Activated CD8-positive, alpha-beta memory T cell treated with anti-CD3 and anti-CD28 coated beads, Interleukin-2, amount 50 U/mL, for 1 hour (primary cell): ENCODE measurements around the gene PRRG3.
A peak's percentile ranks its signal among the peaks of the same experiment; 100 is the strongest.
"Not testable (repeated sequence)": the region's sequence is repeated elsewhere in the genome, so short reads cannot be mapped to it uniquely, and the experiment has no call there.

Source experiments
- DNase-seq: peaks from one replicate; pipeline ENCODE4 v3.0.0-alpha.2; 2020; ENCODE audit errors: extremely low read depth

Gene PRRG3

GRCh38 chrX:151694661-151695582, at the start of gene PRRG3:
Gene PRRG3 (plus strand): TSS chrX:151695458. CDS start chrX:151698815, 3,357 bp downstream.
- no peak for DNase-seq

- no peak for DNase-seq
These were observed 20.0 kb upstream of the PRRG3 start for GRCh38 chrX:151675121-151675746.

- no peak for DNase-seq
These were observed 19.1 kb upstream of the PRRG3 start for GRCh38 chrX:151676196-151676595.

- no peak for DNase-seq
These were observed 15.4 kb upstream of the PRRG3 start for GRCh38 chrX:151679798-151680402.

- DNase-seq: peak; percentile 2
These were observed 14.5 kb upstream of the PRRG3 start for GRCh38 chrX:151680805-151681204.

GRCh38 chrX:151687635-151688034, 7.6 kb upstream of the PRRG3 start:
- DNase-seq: no peak

GRCh38 chrX:151688695-151689094, 6.6 kb upstream of the PRRG3 start:
- no peak for DNase-seq

- DNase-seq: no peak
These were observed 2.4 kb upstream of the PRRG3 start for GRCh38 chrX:151692825-151693224.

- DNase-seq: no peak
These were observed 1.1 kb upstream of the PRRG3 start for GRCh38 chrX:151694121-151694520.

GRCh38 chrX:151695583-151696340, 504 bp downstream of the PRRG3 start:
- DNase-seq: no peak

GRCh38 chrX:151697082-151697481, 1.8 kb downstream of the PRRG3 start:
- not testable (repeated sequence) for DNase-seq

GRCh38 chrX:151697522-151697921, 2.3 kb downstream of the PRRG3 start:
- no peak for DNase-seq

- DNase-seq: no peak
These were observed 3.2 kb downstream of the PRRG3 start for GRCh38 chrX:151698485-151698884.

- DNase-seq: no peak
These were observed 4.5 kb downstream of the PRRG3 start for GRCh38 chrX:151699746-151700145.

- no peak for DNase-seq
These were observed 5.3 kb downstream of the PRRG3 start for GRCh38 chrX:151700581-151700980.

GRCh38 chrX:151701071-151701470, 5.8 kb downstream of the PRRG3 start:
- DNase-seq: no peak

GRCh38 chrX:151701531-151701930, 6.3 kb downstream of the PRRG3 start:
- DNase-seq: no peak

GRCh38 chrX:151702026-151702714, 6.9 kb downstream of the PRRG3 start:
- DNase-seq: no peak

- no peak for DNase-seq
These were observed 7.6 kb downstream of the PRRG3 start for GRCh38 chrX:151702741-151703340.

GRCh38 chrX:151703487-151703886, 8.2 kb downstream of the PRRG3 start:
- no peak for DNase-seq
